ENCODE results near the gene EMSY. TPM values are rescaled to one million over a fixed set of nuclear protein-coding genes. Genes with fewer than 3 reads are reported as not detected.
A peak's percentile ranks its signal among the peaks of the same experiment; 100 is the strongest.

The EMSY gene
- total RNA-seq, 6 experiments from 2014 or later: 12.3 to 17.5 (median 15.2) TPM

GRCh38 chr11:76455931-76456330, 11.1 kb downstream of the EMSY start:
- H3K4me1 Mint-ChIP-seq (ENCODE audit: low read depth): peaks cover 22% of the 10 kb centered on the region
- no peak overlapping the region for H3K4me3 Mint-ChIP-seq
- DNase-seq: no peak

GRCh38 chr11:76456571-76456970, 11.8 kb downstream of the EMSY start:
- no peaks in the 10 kb centered on the region; the same call in 1 of the 2 replicates for H3K9me3 Mint-ChIP-seq
- no peak for TF ChIP-seq CTCF (IDR thresholded peaks at IDR 0.05)
- peaks cover 24% of the 10 kb centered on the region for H3K4me1 Mint-ChIP-seq (ENCODE audit: low read depth)
- H3K27ac Mint-ChIP-seq: no peak overlapping the region
- no peak overlapping the region for H3K4me3 Mint-ChIP-seq
- peaks cover 17% of the 10 kb centered on the region for H3K36me3 Mint-ChIP-seq (ENCODE audit: low read depth)
- H3K27me3 Mint-ChIP-seq (ENCODE audit: insufficient read depth): no peaks in the 10 kb centered on the region
- DNase-seq: no peak

More at GRCh38 chr11:76455931-76456330, 11.1 kb downstream of the EMSY start:
- Mint-ChIP-seq H3K27ac (peak overlapping the region; percentile 32), H3K9me3 (no peaks in the 10 kb centered on the region; the same call in 1 of the 2 replicates), H3K36me3 (ENCODE audit: low read depth) (peaks cover 15% of the 10 kb centered on the region), H3K27me3 (ENCODE audit: insufficient read depth) (no peaks in the 10 kb centered on the region)
- TF ChIP-seq CTCF (IDR thresholded peaks at IDR 0.05): no peak

- Mint-ChIP-seq H3K4me3 (no peak overlapping the region), H3K27me3 (ENCODE audit: insufficient read depth) (no peaks in the 10 kb centered on the region), H3K27ac (no peak overlapping the region), H3K4me1 (ENCODE audit: low read depth) (peaks cover 24% of the 10 kb centered on the region), H3K36me3 (ENCODE audit: low read depth) (peaks cover 28% of the 10 kb centered on the region), H3K9me3 (no peaks in the 10 kb centered on the region; the same call in 1 of the 2 replicates)
- TF ChIP-seq CTCF (IDR thresholded peaks at IDR 0.05): peak; percentile 74
- DNase-seq: no peak
Observed at GRCh38 chr11:76459299-76459698, 14.5 kb downstream of the EMSY start.

- peaks cover 32% of the 10 kb centered on the region for H3K36me3 Mint-ChIP-seq (ENCODE audit: low read depth)
- H3K27me3 Mint-ChIP-seq (ENCODE audit: insufficient read depth): no peaks in the 10 kb centered on the region
- peaks cover 22% of the 10 kb centered on the region for H3K4me1 Mint-ChIP-seq (ENCODE audit: low read depth)
- no peak for TF ChIP-seq CTCF (IDR thresholded peaks at IDR 0.05)
- no peaks in the 10 kb centered on the region; the same call in 1 of the 2 replicates for H3K9me3 Mint-ChIP-seq
- 0 out of 2 replicates have a peak overlapping the region, but pooled peaks have one; percentile 42 for H3K27ac Mint-ChIP-seq
- no peak for DNase-seq
- no peak overlapping the region for H3K4me3 Mint-ChIP-seq
Observed at GRCh38 chr11:76459846-76460245, 15.0 kb downstream of the EMSY start.

GRCh38 chr11:76462317-76462716, 17.5 kb downstream of the EMSY start:
- Mint-ChIP-seq H3K4me3 (no peak overlapping the region), H3K27ac (no peak overlapping the region), H3K27me3 (ENCODE audit: insufficient read depth) (no peaks in the 10 kb centered on the region), H3K4me1 (ENCODE audit: low read depth) (peaks cover 6% of the 10 kb centered on the region), H3K9me3 (no peaks in the 10 kb centered on the region; the same call in 1 of the 2 replicates), H3K36me3 (ENCODE audit: low read depth) (peaks cover 39% of the 10 kb centered on the region)
- DNase-seq: no peak
- TF ChIP-seq CTCF (IDR thresholded peaks at IDR 0.05): no peak

GRCh38 chr11:76465701-76466100, 20.9 kb downstream of the EMSY start:
- Mint-ChIP-seq H3K27me3 (ENCODE audit: insufficient read depth) (no peaks in the 10 kb centered on the region), H3K27ac (no peak overlapping the region), H3K9me3 (no peaks in the 10 kb centered on the region; the same call in 1 of the 2 replicates), H3K4me1 (ENCODE audit: low read depth) (peaks cover 5% of the 10 kb centered on the region), H3K4me3 (no peak overlapping the region), H3K36me3 (ENCODE audit: low read depth) (peaks cover 26% of the 10 kb centered on the region)
- TF ChIP-seq CTCF (IDR thresholded peaks at IDR 0.05): no peak
- DNase-seq: no peak

All from HFFc6 (cell line).